KMS-11 (cell line): ENCODE data around the gene RPLP2.
A peak's percentile ranks its signal among the peaks of the same experiment; 100 is the strongest.

ENCODE experiments used
- H2AFZ ChIP-seq: fragments of 200-600 bp; sonication (generic); 2 replicates; pipeline ENCODE4 v1.6.1; 2016; ENCODE audit warnings: antibody characterized with exemption, mixed run types, low read depth
- H3K27ac ChIP-seq: fragments of 200-600 bp; sonication (generic); 2 replicates; pipeline ENCODE4 v1.6.1; 2016; ENCODE audit warnings: mild to moderate bottlenecking, mixed run types
- H3K27me3 ChIP-seq: fragments of 200-600 bp; sonication (generic); 2 replicates; pipeline ENCODE4 v1.6.1; 2017; ENCODE audit warnings: mild to moderate bottlenecking, low read depth, mixed run types, moderate library complexity; ENCODE audit not compliant: insufficient read depth
- H3K36me3 ChIP-seq: fragments of 200-600 bp; sonication (generic); 2 replicates; pipeline ENCODE4 v1.6.1; 2017; ENCODE audit warnings: mild to moderate bottlenecking, mixed run types; ENCODE audit not compliant: insufficient read depth
- H3K4me1 ChIP-seq: fragments of 200-600 bp; sonication (generic); 2 replicates; pipeline ENCODE4 v1.6.1; 2016; ENCODE audit warnings: mild to moderate bottlenecking, low read depth, mixed run types; ENCODE audit not compliant: poor library complexity, severe bottlenecking
- H3K4me2 ChIP-seq: fragments of 200-600 bp; sonication (generic); 2 replicates; pipeline ENCODE4 v1.7.0; 2016; ENCODE audit warnings: mild to moderate bottlenecking, mixed run types
- H3K4me3 ChIP-seq: fragments of 200-600 bp; sonication (generic); IDR thresholded peaks from 2 replicates; pipeline ENCODE4 v1.6.1; 2017; ENCODE audit warnings: low read depth, low read length, mixed read lengths; ENCODE audit not compliant: insufficient read depth
- H3K79me2 ChIP-seq: fragments of 200-600 bp; sonication (generic); 2 replicates; pipeline ENCODE4 v1.6.1; 2016; ENCODE audit warnings: low read depth, mixed run types; ENCODE audit not compliant: insufficient read depth
- H3K9ac ChIP-seq: fragments of 200-600 bp; sonication (generic); 2 replicates; pipeline ENCODE4 v1.6.1; 2016; ENCODE audit warnings: mild to moderate bottlenecking, mixed run types
- H4K20me1 ChIP-seq: fragments of 200-600 bp; sonication (generic); 2 replicates; pipeline ENCODE4 v1.6.1; 2016; ENCODE audit warnings: mild to moderate bottlenecking, mixed run types; ENCODE audit not compliant: insufficient read depth
- TF ChIP-seq, protein P1 (sequence below): fragments of 200-600 bp; sonication (generic); conservative IDR thresholded peaks from 2 replicates; pipeline ENCODE4 v1.6.1; 2017; ENCODE audit warnings: low read depth, mild to moderate bottlenecking, antibody characterized with exemption, low read length, moderate library complexity, mixed read lengths

RPLP2 gene

DNA sequence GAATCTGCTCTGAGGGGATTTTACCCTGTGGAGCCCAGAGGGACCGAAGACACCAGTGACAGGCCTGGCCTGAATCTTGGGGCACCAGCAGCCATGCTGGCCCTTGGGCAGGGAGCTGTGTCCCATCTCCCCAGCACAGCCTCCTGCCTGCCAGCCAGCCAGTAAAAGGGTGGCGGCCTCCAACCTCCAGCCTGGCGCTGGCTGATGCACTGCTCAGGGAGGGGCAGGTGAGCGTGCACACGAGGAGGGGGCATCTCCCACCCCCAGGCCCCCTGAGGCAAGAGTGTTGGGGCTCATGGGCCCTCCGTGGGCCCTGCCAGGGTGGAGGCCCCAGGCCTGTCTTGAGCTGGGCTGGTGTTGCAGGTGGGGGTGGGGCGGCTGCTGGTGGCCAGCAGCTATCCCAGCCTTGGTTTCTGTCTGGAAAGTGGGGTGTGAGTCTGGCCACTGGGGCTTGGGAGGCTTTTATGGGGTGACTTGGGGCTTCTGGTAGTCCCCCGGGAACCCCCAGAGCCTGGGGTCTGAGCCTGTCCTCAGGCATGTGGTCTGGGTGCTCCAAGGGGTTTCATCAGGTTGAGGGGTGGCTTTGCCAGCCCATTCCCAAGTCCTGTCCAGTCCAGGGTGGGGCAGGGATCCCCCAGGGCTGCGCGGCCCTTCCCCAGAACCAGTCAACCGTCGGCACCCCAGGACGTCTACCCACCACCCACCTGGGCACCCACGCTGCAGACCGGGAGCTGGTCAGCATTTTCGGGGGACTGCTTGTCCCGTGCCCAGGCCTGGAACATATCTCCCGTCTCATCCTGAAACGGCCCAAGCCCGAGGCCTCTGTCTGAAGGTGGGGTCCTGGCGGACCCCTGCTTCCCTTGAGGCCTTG, 50.7 kb downstream of the RPLP2 start:
- Histone ChIP-seq H3K9ac (no peak overlapping the region), H3K79me2 (no peaks in the 10 kb centered on the region), H3K36me3 (no peaks in the 10 kb centered on the region), H3K4me2 (peak overlapping the region; percentile 33; the same call in 1 of the 2 replicates), H3K27ac (no peak overlapping the region), H4K20me1 (no peaks in the 10 kb centered on the region), H3K27me3 (peaks cover 7% of the 10 kb centered on the region; the same call in 1 of the 2 replicates), H3K4me3 (no peak overlapping the region), H3K4me1 (peaks cover 20% of the 10 kb centered on the region), H2AFZ (no peak overlapping the region)
- TF ChIP-seq, protein P1, sequence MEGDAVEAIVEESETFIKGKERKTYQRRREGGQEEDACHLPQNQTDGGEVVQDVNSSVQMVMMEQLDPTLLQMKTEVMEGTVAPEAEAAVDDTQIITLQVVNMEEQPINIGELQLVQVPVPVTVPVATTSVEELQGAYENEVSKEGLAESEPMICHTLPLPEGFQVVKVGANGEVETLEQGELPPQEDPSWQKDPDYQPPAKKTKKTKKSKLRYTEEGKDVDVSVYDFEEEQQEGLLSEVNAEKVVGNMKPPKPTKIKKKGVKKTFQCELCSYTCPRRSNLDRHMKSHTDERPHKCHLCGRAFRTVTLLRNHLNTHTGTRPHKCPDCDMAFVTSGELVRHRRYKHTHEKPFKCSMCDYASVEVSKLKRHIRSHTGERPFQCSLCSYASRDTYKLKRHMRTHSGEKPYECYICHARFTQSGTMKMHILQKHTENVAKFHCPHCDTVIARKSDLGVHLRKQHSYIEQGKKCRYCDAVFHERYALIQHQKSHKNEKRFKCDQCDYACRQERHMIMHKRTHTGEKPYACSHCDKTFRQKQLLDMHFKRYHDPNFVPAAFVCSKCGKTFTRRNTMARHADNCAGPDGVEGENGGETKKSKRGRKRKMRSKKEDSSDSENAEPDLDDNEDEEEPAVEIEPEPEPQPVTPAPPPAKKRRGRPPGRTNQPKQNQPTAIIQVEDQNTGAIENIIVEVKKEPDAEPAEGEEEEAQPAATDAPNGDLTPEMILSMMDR, result no peak

DNA sequence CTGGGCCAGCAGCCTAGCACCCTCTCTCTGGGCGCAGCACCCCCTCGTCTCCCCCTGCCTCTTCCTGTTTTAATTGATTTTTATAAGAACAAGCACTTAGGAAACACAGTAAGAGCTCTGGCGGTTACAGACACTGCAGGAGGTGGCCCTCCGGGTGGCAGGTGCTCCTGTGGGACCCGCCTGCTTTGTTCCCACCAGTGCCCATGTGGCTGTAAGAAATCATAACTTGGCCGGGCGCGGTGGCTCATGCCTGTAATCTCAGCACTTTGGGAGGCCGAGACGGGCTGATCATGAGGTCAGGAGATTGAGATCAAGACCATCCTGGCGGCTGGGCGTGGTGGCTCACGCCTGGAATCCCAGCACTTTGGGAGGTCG, 51.3 kb downstream of the RPLP2 start:
- Histone ChIP-seq H3K4me2 (no peak overlapping the region), H3K9ac (no peak overlapping the region), H3K27me3 (peaks cover 7% of the 10 kb centered on the region; the same call in 1 of the 2 replicates), H3K4me3 (no peak overlapping the region), H3K27ac (no peak overlapping the region), H2AFZ (no peak overlapping the region), H3K4me1 (peaks cover 20% of the 10 kb centered on the region), H3K36me3 (no peaks in the 10 kb centered on the region), H4K20me1 (no peaks in the 10 kb centered on the region), H3K79me2 (no peaks in the 10 kb centered on the region)
- TF ChIP-seq, protein P1, result no peak

DNA sequence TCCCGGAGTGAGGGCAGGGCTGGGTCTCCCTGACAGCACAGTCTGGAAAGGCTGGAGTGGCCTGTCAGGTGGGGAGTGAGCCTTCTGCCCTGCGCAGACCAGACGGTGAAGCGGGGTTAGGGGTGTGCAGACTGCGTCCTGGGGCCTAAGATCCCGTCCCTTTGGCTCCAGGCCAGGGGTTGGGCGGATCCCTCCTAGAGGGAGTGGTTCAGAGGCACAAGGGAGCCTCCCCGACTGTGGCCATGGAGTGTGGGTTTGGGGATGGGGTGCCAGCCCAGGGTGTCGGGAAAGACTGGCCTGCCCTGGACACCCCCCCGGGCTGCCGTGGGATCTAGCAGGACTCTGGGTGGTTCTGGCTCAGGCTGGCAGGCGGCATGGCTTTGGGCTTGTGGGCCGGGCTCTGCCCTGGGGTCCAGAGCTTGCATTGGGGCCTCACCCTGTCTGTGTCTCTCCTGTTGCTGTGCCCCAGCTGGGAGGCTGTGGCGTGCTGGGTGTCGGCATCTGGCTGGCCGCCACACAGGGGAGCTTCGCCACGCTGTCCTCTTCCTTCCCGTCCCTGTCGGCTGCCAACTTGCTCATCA, 52.4 kb downstream of the RPLP2 start:
- Histone ChIP-seq H3K79me2 (no peaks in the 10 kb centered on the region), H2AFZ (no peak overlapping the region), H3K36me3 (no peaks in the 10 kb centered on the region), H3K9ac (no peak overlapping the region), H4K20me1 (no peaks in the 10 kb centered on the region), H3K4me3 (no peak overlapping the region), H3K27ac (no peak overlapping the region), H3K4me1 (peaks cover 20% of the 10 kb centered on the region), H3K27me3 (peaks cover 4% of the 10 kb centered on the region; the same call in 1 of the 2 replicates), H3K4me2 (no peak overlapping the region)
- TF ChIP-seq, protein P1, result no peak
